PC-3 (cell line): ENCODE results near the gene PLCB4. TPM values are rescaled to one million over a fixed set of nuclear protein-coding genes. Genes with fewer than 3 reads are reported as not detected.
A peak's percentile ranks its signal among the peaks of the same experiment; 100 is the strongest.

ENCODE experiments used
- ATAC-seq: fragments of 200-7000 bp; cut with Tn5 transposase; 2 replicates; pipeline ENCODE4 v1.9.1; 2020; ENCODE audit warnings: mild to moderate bottlenecking, moderate library complexity
- BruUV-seq: library from RNA; stranded (reverse); fragments of 400-500 nt; replicated peaks from 2 replicates; lab custom pipeline; 2021; lab: Mats Ljungman, UMichigan
- CTCF ChIA-PET: fragments of 300-600 bp; sonication (Branson Sonifier 250); formaldehyde crosslinking; loops from one replicate; lab custom pipeline; 2022; ENCODE audit warnings: antibody characterized with exemption; lab: Charles Lee
- POLR2A ChIA-PET: fragments of 300-600 bp; sonication (Branson Sonifier 250); formaldehyde crosslinking; loops from one replicate; lab custom pipeline; 2022; ENCODE audit warnings: antibody characterized with exemption; ENCODE audit not compliant: unreplicated experiment; lab: Charles Lee
- DNase-seq: peaks from one replicate; pipeline ENCODE4 v3.0.0-alpha.2; 2015
- H2AFZ ChIP-seq: fragments of 300-600 bp; sonication (generic); 2 replicates; pipeline ENCODE4 v1.6.0; 2016; ENCODE audit warnings: antibody characterized with exemption, low read length
- H3F3A ChIP-seq: fragments of 300-600 bp; sonication (generic); one replicate; pipeline ENCODE4 v1.6.0; 2017; ENCODE audit warnings: antibody characterized with exemption, low read length, control low read depth, mild to moderate bottlenecking; ENCODE audit not compliant: unreplicated experiment
- H3K27ac ChIP-seq: fragments of 300-600 bp; sonication (generic); 2 replicates; pipeline ENCODE4 v1.5.1; 2016; ENCODE audit warnings: mild to moderate bottlenecking, low read length
- H3K27me3 ChIP-seq: fragments of 300-600 bp; sonication (generic); 2 replicates; pipeline ENCODE4 v1.6.1; 2016; ENCODE audit warnings: low read length, mixed read lengths
- H3K36me3 ChIP-seq: fragments of 300-600 bp; sonication (generic); 2 replicates; pipeline ENCODE4 v1.6.1; 2016; ENCODE audit warnings: low read depth, mixed run types, low read length, mixed read lengths
- H3K4me1 ChIP-seq: fragments of 300-600 bp; sonication (generic); 2 replicates; pipeline ENCODE4 v1.5.1; 2016; ENCODE audit warnings: low read length; ENCODE audit not compliant: insufficient read depth
- H3K4me2 ChIP-seq: fragments of 300-600 bp; sonication (generic); 2 replicates; pipeline ENCODE4 v1.6.0; 2016; ENCODE audit warnings: low read length
- H3K4me3 ChIP-seq: fragments of 300-600 bp; sonication (generic); 2 replicates; pipeline ENCODE4 v1.5.1; 2016; ENCODE audit warnings: mild to moderate bottlenecking, low read length, mixed read lengths
- H3K79me2 ChIP-seq: fragments of 300-600 bp; sonication (generic); 2 replicates; pipeline ENCODE4 v1.6.1; 2017; ENCODE audit warnings: low read length, mixed read lengths
- H3K9ac ChIP-seq: fragments of 300-600 bp; sonication (generic); 2 replicates; pipeline ENCODE4 v1.6.0; 2016; ENCODE audit warnings: mild to moderate bottlenecking, low read length
- H3K9me2 ChIP-seq: fragments of 300-600 bp; sonication (generic); replicated peaks from 2 replicates; pipeline ENCODE4 v1.6.1; 2016; ENCODE audit warnings: mixed run types, low read length, mixed read lengths
- H3K9me3 ChIP-seq: fragments of 300-600 bp; sonication (generic); 2 replicates; pipeline ENCODE4 v1.6.1; 2016; ENCODE audit warnings: low read length, mixed read lengths
- H4K20me1 ChIP-seq: fragments of 300-600 bp; sonication (generic); 2 replicates; pipeline ENCODE4 v1.6.1; 2016; ENCODE audit warnings: low read length, mixed read lengths
- CTCF ChIP-seq: fragments of 300-600 bp; sonication (generic); conservative IDR thresholded peaks from 2 replicates; pipeline ENCODE4 v1.5.1; 2017; ENCODE audit warnings: antibody characterized with exemption, low read depth, mild to moderate bottlenecking, low read length
- EZH2 ChIP-seq: fragments of 300-600 bp; sonication (generic); IDR thresholded peaks from one replicate; pipeline ENCODE4 v1.6.1; 2017; ENCODE audit warnings: antibody characterized with exemption, mild to moderate bottlenecking, low read length; ENCODE audit not compliant: unreplicated experiment
- EZH2phosphoT487 ChIP-seq: fragments of 300-600 bp; sonication (generic); IDR thresholded peaks from 2 replicates; pipeline ENCODE4 v1.6.1; 2018; ENCODE audit warnings: mild to moderate bottlenecking, antibody characterized with exemption, low read length, borderline replicate concordance
- intact Hi-C: fragments of 100-400 bp; cut with micrococcal nuclease; formaldehyde crosslinking; loops from 2 replicates; pipeline ENCODE4 v1.9.0; 2023
- total RNA-seq: library from RNA; depleted of rRNA; stranded (reverse); fragments of >200 nt; gene quantifications from 2 replicates; pipeline ENCODE4 v1.2.3, GENCODE V29; 2014

PLCB4 gene
- total RNA-seq, 1 experiment from 2014 or later, result 25.4 TPM

GRCh38 chr20:9402546-9402945 is 333.7 kb downstream of the PLCB4 start:
- H3K4me3 ChIP-seq, result no peak overlapping the region
- peaks cover 8% of the 10 kb centered on the region; the same call in 1 of the 2 replicates for H3K36me3 ChIP-seq
- DNase-seq (no peak), ATAC-seq (no peak)
- TF ChIP-seq CTCF, result no peak
- no peak for TF ChIP-seq EZH2
- TF ChIP-seq EZH2phosphoT487, result no peak
- no peaks in the 10 kb centered on the region for H3K9me2 ChIP-seq
- H3K9me3 ChIP-seq, result no peaks in the 10 kb centered on the region
- ChIA-PET CTCF (no interaction called here), POLR2A (no interaction called here)
- no peaks in the 10 kb centered on the region for H4K20me1 ChIP-seq
- no peaks in the 10 kb centered on the region for H3K79me2 ChIP-seq
- no peak overlapping the region for H3K9ac ChIP-seq
- no peaks in the 10 kb centered on the region for H3F3A ChIP-seq
- intact Hi-C loops, result no loop called here
- BruUV-seq, result no TSS peak
- no peak overlapping the region for H2AFZ ChIP-seq
- H3K27me3 ChIP-seq, result no peaks in the 10 kb centered on the region
- H3K4me1 ChIP-seq, result no peaks in the 10 kb centered on the region
- no peak overlapping the region for H3K4me2 ChIP-seq
- no peak overlapping the region for H3K27ac ChIP-seq

GRCh38 chr20:9403448-9403847 is 334.6 kb downstream of the PLCB4 start:
- intact Hi-C loops, result no loop called here
- H3K9me3 ChIP-seq, result no peaks in the 10 kb centered on the region
- H3K4me2 ChIP-seq, result no peak overlapping the region
- H3F3A ChIP-seq, result no peaks in the 10 kb centered on the region
- TF ChIP-seq EZH2phosphoT487, result no peak
- H3K79me2 ChIP-seq, result no peaks in the 10 kb centered on the region
- peaks cover 3% of the 10 kb centered on the region for H3K4me1 ChIP-seq
- ChIA-PET CTCF (no interaction called here), POLR2A (no interaction called here)
- no peaks in the 10 kb centered on the region for H3K9me2 ChIP-seq
- H3K36me3 ChIP-seq, result peaks cover 8% of the 10 kb centered on the region; the same call in 1 of the 2 replicates
- H3K4me3 ChIP-seq, result no peak overlapping the region
- no peak overlapping the region for H3K9ac ChIP-seq
- TSS peak; percentile 11 for BruUV-seq
- no peak overlapping the region for H2AFZ ChIP-seq
- no peaks in the 10 kb centered on the region for H3K27me3 ChIP-seq
- H4K20me1 ChIP-seq, result no peaks in the 10 kb centered on the region
- no peak for ATAC-seq
- H3K27ac ChIP-seq, result no peak overlapping the region
- no peak for DNase-seq

GRCh38 chr20:9407805-9408421 is 339.0 kb downstream of the PLCB4 start:
- Histone ChIP-seq H3K9ac (no peak overlapping the region), H3K27ac (peak overlapping the region; percentile 73; the same call in 1 of the 2 replicates), H3F3A (no peaks in the 10 kb centered on the region), H3K4me1 (peaks cover 25% of the 10 kb centered on the region), H3K36me3 (peaks cover 4% of the 10 kb centered on the region; the same call in 1 of the 2 replicates), H4K20me1 (no peaks in the 10 kb centered on the region), H3K9me3 (no peaks in the 10 kb centered on the region), H2AFZ (no peak overlapping the region), H3K27me3 (no peaks in the 10 kb centered on the region), H3K9me2 (no peaks in the 10 kb centered on the region), H3K4me2 (peak overlapping the region; percentile 47; the same call in 1 of the 2 replicates), H3K79me2 (no peaks in the 10 kb centered on the region), H3K4me3 (no peak overlapping the region)
- no TSS peak for BruUV-seq
- ATAC-seq, result peak; percentile 82
- DNase-seq, result peak; percentile 92
- intact Hi-C loops, result loop anchor here (1.0 to 5.0 kb wide), 4 partner anchors 64 to 202 kb away; no protein-coding TSS in a partner anchor
- POLR2A ChIA-PET, result no interaction called here
- CTCF ChIA-PET, result interaction anchor here (0.5 to 1.4 kb wide), 12 partner anchors 15 to 1171 kb away, joined by 3 to 68 read pairs (median 4); no protein-coding TSS in a partner anchor
- TF ChIP-seq EZH2phosphoT487, result no peak
- TF ChIP-seq CTCF, result peak; percentile 95
